NB4 (cell line): ENCODE measurements around the gene ADCY5.

Experiments used
- CTCF ChIP-seq: IDR thresholded peaks from one replicate; pipeline ENCODE4 v1.5.1; 2012; ENCODE audit warnings: low read depth, low read length
- POLR2A ChIP-seq: IDR thresholded peaks from 2 replicates; pipeline ENCODE4 v1.6.1; 2011; ENCODE audit warnings: mild to moderate bottlenecking; ENCODE audit not compliant: insufficient read length; ENCODE audit errors: extremely low read depth

GRCh38 chr3:123400169-123400568, 48.7 kb downstream of the ADCY5 start:
- no peak for TF ChIP-seq POLR2A
- TF ChIP-seq CTCF, result no peak
